ENCODE measurements around the gene BORCS5.

BORCS5 gene

GRCh38 chr12:12488823-12489550 is 132.1 kb downstream of the BORCS5 start:
- no peak for TF ChIP-seq CTCF (IDR thresholded peaks at IDR 0.05; ENCODE audit: low read length, missing control alignments)
- no peak overlapping the region for H3K4me3 ChIP-seq (replicated peaks; ENCODE audit: low read depth, low read length)
- no peak for DNase-seq (ENCODE audit: low read depth)

GRCh38 chr12:12491606-12492005 is 134.7 kb downstream of the BORCS5 start:
- H3K4me3 ChIP-seq (replicated peaks; ENCODE audit: low read depth, low read length) = no peak overlapping the region
- no peak for DNase-seq (ENCODE audit: low read depth)
- no peak for TF ChIP-seq CTCF (IDR thresholded peaks at IDR 0.05; ENCODE audit: low read length, missing control alignments)

- DNase-seq (ENCODE audit: low read depth) = no peak
- H3K4me3 ChIP-seq (replicated peaks; ENCODE audit: low read depth, low read length) = no peak overlapping the region
- no peak for TF ChIP-seq CTCF (IDR thresholded peaks at IDR 0.05; ENCODE audit: low read length, missing control alignments)
These were observed 135.7 kb downstream of the BORCS5 start for GRCh38 chr12:12492547-12492946.

GRCh38 chr12:12495536-12495935 is 138.7 kb downstream of the BORCS5 start:
- no peak overlapping the region for H3K4me3 ChIP-seq (replicated peaks; ENCODE audit: low read depth, low read length)
- no peak for DNase-seq (ENCODE audit: low read depth)
- no peak for TF ChIP-seq CTCF (IDR thresholded peaks at IDR 0.05; ENCODE audit: low read length, missing control alignments)

- TF ChIP-seq CTCF (IDR thresholded peaks at IDR 0.05; ENCODE audit: low read length, missing control alignments) = no peak
- no peak for DNase-seq (ENCODE audit: low read depth)
- H3K4me3 ChIP-seq (replicated peaks; ENCODE audit: low read depth, low read length) = no peak overlapping the region
These were observed 141.3 kb downstream of the BORCS5 start for GRCh38 chr12:12498210-12498609.

- TF ChIP-seq CTCF (IDR thresholded peaks at IDR 0.05; ENCODE audit: low read length, missing control alignments) = no peak
- H3K4me3 ChIP-seq (replicated peaks; ENCODE audit: low read depth, low read length) = no peak overlapping the region
- no peak for DNase-seq (ENCODE audit: low read depth)
These were observed 143.2 kb downstream of the BORCS5 start for GRCh38 chr12:12499909-12500604.

All from fibroblast of pulmonary artery (primary cell).